Measurements from ENCODE around the gene PACRG. TPM values are rescaled to one million over a fixed set of nuclear protein-coding genes. Genes with fewer than 3 reads are reported as not detected.

The PACRG gene
- total and polyA plus RNA-seq, 2 of the 4 experiments (the other 2 are of a cell fraction), result not detected

DNA sequence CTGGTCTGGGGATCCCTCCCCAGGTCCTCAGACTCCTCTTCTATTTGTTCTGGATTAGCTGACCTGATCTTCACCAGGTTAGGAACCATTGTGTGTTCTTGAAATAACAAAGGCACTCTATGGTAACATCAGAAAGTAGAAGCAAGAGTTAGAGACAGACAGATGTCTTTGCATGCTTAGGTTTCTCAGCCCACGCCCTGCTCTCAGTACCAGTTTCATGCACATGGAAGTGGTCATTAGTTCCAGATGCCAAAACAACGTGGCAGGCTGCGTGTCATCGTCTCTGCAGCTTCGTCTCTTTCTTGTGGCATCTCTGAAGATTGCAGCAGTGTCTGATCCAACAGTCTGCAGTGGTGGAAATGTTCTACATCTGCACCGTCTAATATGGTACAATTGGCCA is 89.4 kb downstream of the PACRG start:
- peaks cover 10% of the 10 kb centered on the region for H3K9me3 ChIP-seq (ENCODE audit: control insufficient read depth, insufficient read depth, low read length)
- H4K20me1 ChIP-seq (ENCODE audit: insufficient read depth, low read length), result no peaks in the 10 kb centered on the region
- dilution Hi-C loops (cut with HindIII; ENCODE audit: low sequenced_read_pairs, unreplicated experiment) (no loop called here), in situ Hi-C loops (cut with MboI; ENCODE audit: low sequenced_read_pairs) (no loop called here), intact Hi-C loops (cut with micrococcal nuclease) (no loop called here)
- no peak overlapping the region for H4K5ac ChIP-seq (ENCODE audit: low read depth, low read length)
- no peaks in the 10 kb centered on the region for H3K27me3 ChIP-seq (ENCODE audit: control insufficient read depth, insufficient read depth, low read length)
- no peak for DNase-seq
- no peaks in the 10 kb centered on the region for H3K79me1 ChIP-seq (ENCODE audit: low read depth in 1 of 2, low read length in 2 of 2)
- H2AFZ ChIP-seq (replicated peaks; ENCODE audit: low read length, poor library complexity), result no peak overlapping the region
- no peak overlapping the region for H4K91ac ChIP-seq (ENCODE audit: insufficient read depth, low read depth, low read length)
- no peak overlapping the region for H4K8ac ChIP-seq (ENCODE audit: low read depth in 2 of 2, low read length in 2 of 2)
- no peaks in the 10 kb centered on the region for H3K36me3 ChIP-seq (ENCODE audit: control insufficient read depth, insufficient read depth, low read length)
- TF ChIP-seq NFE2L2 (IDR thresholded peaks at IDR 0.05; ENCODE audit: low read depth, low read length) (no peak), POLR2A (IDR thresholded peaks at IDR 0.05; ENCODE audit: low read depth, low read length) (no peak), MAZ (IDR thresholded peaks at IDR 0.05; ENCODE audit: borderline replicate concordance, low read depth, low read length) (no peak), CHD1 (IDR thresholded peaks at IDR 0.05; ENCODE audit: low read depth, low read length) (no peak), SMC3 (IDR thresholded peaks at IDR 0.05; ENCODE audit: low read depth, low read length) (no peak), CEBPB (IDR thresholded peaks at IDR 0.05; ENCODE audit: low read depth, low read length) (no peak), RCOR1 (IDR thresholded peaks at IDR 0.05; ENCODE audit: insufficient replicate concordance, low read length) (no peak), FOS (IDR thresholded peaks at IDR 0.05; ENCODE audit: low read depth, low read length) (no peak), RFX5 (IDR thresholded peaks at IDR 0.05; ENCODE audit: low read depth, low read length) (no peak), RAD21 (IDR thresholded peaks at IDR 0.05; ENCODE audit: low read length) (no peak), MAFK (IDR thresholded peaks at IDR 0.05; ENCODE audit: low read depth, low read length) (no peak), BHLHE40 (IDR thresholded peaks at IDR 0.05; ENCODE audit: low read depth, low read length) (no peak), MXI1 (IDR thresholded peaks at IDR 0.05; ENCODE audit: borderline replicate concordance, low read depth, low read length) (no peak)
- TF ChIP-seq, protein P1, sequence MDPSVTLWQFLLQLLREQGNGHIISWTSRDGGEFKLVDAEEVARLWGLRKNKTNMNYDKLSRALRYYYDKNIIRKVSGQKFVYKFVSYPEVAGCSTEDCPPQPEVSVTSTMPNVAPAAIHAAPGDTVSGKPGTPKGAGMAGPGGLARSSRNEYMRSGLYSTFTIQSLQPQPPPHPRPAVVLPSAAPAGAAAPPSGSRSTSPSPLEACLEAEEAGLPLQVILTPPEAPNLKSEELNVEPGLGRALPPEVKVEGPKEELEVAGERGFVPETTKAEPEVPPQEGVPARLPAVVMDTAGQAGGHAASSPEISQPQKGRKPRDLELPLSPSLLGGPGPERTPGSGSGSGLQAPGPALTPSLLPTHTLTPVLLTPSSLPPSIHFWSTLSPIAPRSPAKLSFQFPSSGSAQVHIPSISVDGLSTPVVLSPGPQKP (IDR thresholded peaks at IDR 0.05; ENCODE audit: borderline replicate concordance, low read depth, low read length), result no peak
- TF ChIP-seq, protein P2, sequence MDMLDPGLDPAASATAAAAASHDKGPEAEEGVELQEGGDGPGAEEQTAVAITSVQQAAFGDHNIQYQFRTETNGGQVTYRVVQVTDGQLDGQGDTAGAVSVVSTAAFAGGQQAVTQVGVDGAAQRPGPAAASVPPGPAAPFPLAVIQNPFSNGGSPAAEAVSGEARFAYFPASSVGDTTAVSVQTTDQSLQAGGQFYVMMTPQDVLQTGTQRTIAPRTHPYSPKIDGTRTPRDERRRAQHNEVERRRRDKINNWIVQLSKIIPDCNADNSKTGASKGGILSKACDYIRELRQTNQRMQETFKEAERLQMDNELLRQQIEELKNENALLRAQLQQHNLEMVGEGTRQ (IDR thresholded peaks at IDR 0.05; ENCODE audit: low read depth, low read length), result no peak
- TF ChIP-seq, protein P3, sequence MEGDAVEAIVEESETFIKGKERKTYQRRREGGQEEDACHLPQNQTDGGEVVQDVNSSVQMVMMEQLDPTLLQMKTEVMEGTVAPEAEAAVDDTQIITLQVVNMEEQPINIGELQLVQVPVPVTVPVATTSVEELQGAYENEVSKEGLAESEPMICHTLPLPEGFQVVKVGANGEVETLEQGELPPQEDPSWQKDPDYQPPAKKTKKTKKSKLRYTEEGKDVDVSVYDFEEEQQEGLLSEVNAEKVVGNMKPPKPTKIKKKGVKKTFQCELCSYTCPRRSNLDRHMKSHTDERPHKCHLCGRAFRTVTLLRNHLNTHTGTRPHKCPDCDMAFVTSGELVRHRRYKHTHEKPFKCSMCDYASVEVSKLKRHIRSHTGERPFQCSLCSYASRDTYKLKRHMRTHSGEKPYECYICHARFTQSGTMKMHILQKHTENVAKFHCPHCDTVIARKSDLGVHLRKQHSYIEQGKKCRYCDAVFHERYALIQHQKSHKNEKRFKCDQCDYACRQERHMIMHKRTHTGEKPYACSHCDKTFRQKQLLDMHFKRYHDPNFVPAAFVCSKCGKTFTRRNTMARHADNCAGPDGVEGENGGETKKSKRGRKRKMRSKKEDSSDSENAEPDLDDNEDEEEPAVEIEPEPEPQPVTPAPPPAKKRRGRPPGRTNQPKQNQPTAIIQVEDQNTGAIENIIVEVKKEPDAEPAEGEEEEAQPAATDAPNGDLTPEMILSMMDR (conservative IDR thresholded peaks at IDR 0.05; ENCODE audit: low read depth, low read length), result no peak
- no peak overlapping the region for H3K4ac ChIP-seq (ENCODE audit: low read depth, low read length)
- no peak overlapping the region for H2AK9ac ChIP-seq (replicated peaks; ENCODE audit: low read depth, low read length, poor library complexity)
- H3K4me3 ChIP-seq (ENCODE audit: insufficient read depth, low read depth, low read length), result no peak overlapping the region
- no TSS peak for BruUV-seq (replicated peaks)
- no peak overlapping the region for H2BK120ac ChIP-seq (ENCODE audit: low read depth, low read length)
- no peak overlapping the region for H3K9ac ChIP-seq (ENCODE audit: low read depth, low read length)
- ChIA-PET POLR2A (ENCODE audit: unreplicated experiment) (no interaction called here), CTCF (no interaction called here)
- no peak overlapping the region for H3K18ac ChIP-seq (ENCODE audit: low read depth, low read length)
- no peaks in the 10 kb centered on the region for H3K4me1 ChIP-seq (ENCODE audit: control insufficient read depth, insufficient read depth, low read length)
- H3K23ac ChIP-seq (ENCODE audit: low read depth, low read length), result no peak overlapping the region
- no peak overlapping the region for H2BK20ac ChIP-seq (ENCODE audit: low read depth, low read length)
- WGBS, 2 experiments (ENCODE audit: extremely low coverage in 2 of 2, insufficient read length in 1 of 2), result 30% methylated on average over 2 of the region's 6 CpGs; no CpG with 5 or more reads in 1 of the 2 experiments
- no peak overlapping the region for H2BK5ac ChIP-seq (ENCODE audit: low read depth, low read length, poor library complexity, severe bottlenecking)
- no peak overlapping the region for H3K14ac ChIP-seq (replicated peaks; ENCODE audit: low read depth, low read length)
- H3K4me2 ChIP-seq (ENCODE audit: low read depth, low read length), result no peak overlapping the region
- H3K9me1 ChIP-seq (ENCODE audit: insufficient read depth, low read length), result no peaks in the 10 kb centered on the region
- ATAC-seq (ENCODE audit: low read depth), result no peak
- H2AK5ac ChIP-seq (ENCODE audit: low read depth, low read length), result no peak overlapping the region
- H3K56ac ChIP-seq (ENCODE audit: extremely low read depth, insufficient read depth, low read length), result no peak overlapping the region
- H2BK15ac ChIP-seq (ENCODE audit: low read depth, low read length), result no peak overlapping the region
- no peak overlapping the region for H3K27ac ChIP-seq (ENCODE audit: insufficient read depth, low read length)
